ENCODE data around the gene HRH3.
A peak's percentile ranks its signal among the peaks of the same experiment; 100 is the strongest.

HRH3 gene

GRCh38 chr20:62224113-62224855 lies 4.2 kb upstream of the HRH3 start:
- Histone ChIP-seq H3K9me3 (ENCODE audit: low read length) (no peaks in the 10 kb centered on the region), H3K4me3 (ENCODE audit: low read length) (no peak overlapping the region), H3K4me1 (ENCODE audit: insufficient read depth, low read length) (peaks cover 18% of the 10 kb centered on the region), H3K36me3 (ENCODE audit: insufficient read depth, low read length) (no peaks in the 10 kb centered on the region), H3K27me3 (ENCODE audit: insufficient read depth, low read length) (peaks cover 55% of the 10 kb centered on the region), H2AFZ (ENCODE audit: low read depth, low read length) (no peak overlapping the region)

- H3K4me1 ChIP-seq (ENCODE audit: insufficient read depth, low read length) = peaks cover 23% of the 10 kb centered on the region
- no peaks in the 10 kb centered on the region for H3K36me3 ChIP-seq (ENCODE audit: insufficient read depth, low read length)
- no peaks in the 10 kb centered on the region for H3K9me3 ChIP-seq (ENCODE audit: low read length)
- H3K4me3 ChIP-seq (ENCODE audit: low read length) = no peak overlapping the region
- H2AFZ ChIP-seq (ENCODE audit: low read depth, low read length) = no peak overlapping the region
- H3K27me3 ChIP-seq (ENCODE audit: insufficient read depth, low read length) = peaks cover 57% of the 10 kb centered on the region
Observed at GRCh38 chr20:62223571-62223970, 3.5 kb upstream of the HRH3 start.

- Histone ChIP-seq H2AFZ (ENCODE audit: low read depth, low read length) (no peak overlapping the region), H3K27me3 (ENCODE audit: insufficient read depth, low read length) (peaks cover 62% of the 10 kb centered on the region), H3K4me3 (ENCODE audit: low read length) (no peak overlapping the region), H3K9me3 (ENCODE audit: low read length) (no peaks in the 10 kb centered on the region), H3K4me1 (ENCODE audit: insufficient read depth, low read length) (peaks cover 26% of the 10 kb centered on the region), H3K36me3 (ENCODE audit: insufficient read depth, low read length) (no peaks in the 10 kb centered on the region)
Observed at GRCh38 chr20:62222972-62223371, 2.9 kb upstream of the HRH3 start.

GRCh38 chr20:62222266-62222850 lies 2.3 kb upstream of the HRH3 start:
- peaks cover 62% of the 10 kb centered on the region for H3K27me3 ChIP-seq (ENCODE audit: insufficient read depth, low read length)
- no peak overlapping the region for H2AFZ ChIP-seq (ENCODE audit: low read depth, low read length)
- no peaks in the 10 kb centered on the region for H3K9me3 ChIP-seq (ENCODE audit: low read length)
- no peaks in the 10 kb centered on the region for H3K36me3 ChIP-seq (ENCODE audit: insufficient read depth, low read length)
- H3K4me3 ChIP-seq (ENCODE audit: low read length) = no peak overlapping the region
- peaks cover 26% of the 10 kb centered on the region for H3K4me1 ChIP-seq (ENCODE audit: insufficient read depth, low read length)

- Histone ChIP-seq H3K27me3 (ENCODE audit: insufficient read depth, low read length) (peaks cover 56% of the 10 kb centered on the region), H3K4me1 (ENCODE audit: insufficient read depth, low read length) (peaks cover 26% of the 10 kb centered on the region), H2AFZ (ENCODE audit: low read depth, low read length) (no peak overlapping the region), H3K9me3 (ENCODE audit: low read length) (no peaks in the 10 kb centered on the region), H3K4me3 (ENCODE audit: low read length) (peak overlapping the region; percentile 23), H3K36me3 (ENCODE audit: insufficient read depth, low read length) (no peaks in the 10 kb centered on the region)
Observed at GRCh38 chr20:62220666-62221568, 839 bp upstream of the HRH3 start.

- H3K27me3 ChIP-seq (ENCODE audit: insufficient read depth, low read length) = peaks cover 43% of the 10 kb centered on the region
- peak overlapping the region; percentile 58 for H2AFZ ChIP-seq (ENCODE audit: low read depth, low read length)
- H3K4me1 ChIP-seq (ENCODE audit: insufficient read depth, low read length) = peaks cover 26% of the 10 kb centered on the region
- H3K36me3 ChIP-seq (ENCODE audit: insufficient read depth, low read length) = no peaks in the 10 kb centered on the region
- no peaks in the 10 kb centered on the region for H3K9me3 ChIP-seq (ENCODE audit: low read length)
- H3K4me3 ChIP-seq (ENCODE audit: low read length) = peak overlapping the region; percentile 56
Observed at GRCh38 chr20:62219101-62219991, 732 bp downstream of the HRH3 start.

- Histone ChIP-seq H3K4me3 (ENCODE audit: low read length) (no peak overlapping the region), H3K27me3 (ENCODE audit: insufficient read depth, low read length) (peaks cover 32% of the 10 kb centered on the region), H3K36me3 (ENCODE audit: insufficient read depth, low read length) (no peaks in the 10 kb centered on the region), H3K9me3 (ENCODE audit: low read length) (no peaks in the 10 kb centered on the region), H3K4me1 (ENCODE audit: insufficient read depth, low read length) (peaks cover 26% of the 10 kb centered on the region), H2AFZ (ENCODE audit: low read depth, low read length) (no peak overlapping the region)
Observed at GRCh38 chr20:62217913-62218773, 1.9 kb downstream of the HRH3 start.

- Histone ChIP-seq H3K9me3 (ENCODE audit: low read length) (no peaks in the 10 kb centered on the region), H3K36me3 (ENCODE audit: insufficient read depth, low read length) (no peaks in the 10 kb centered on the region), H3K4me3 (ENCODE audit: low read length) (no peak overlapping the region), H2AFZ (ENCODE audit: low read depth, low read length) (no peak overlapping the region), H3K4me1 (ENCODE audit: insufficient read depth, low read length) (peaks cover 34% of the 10 kb centered on the region), H3K27me3 (ENCODE audit: insufficient read depth, low read length) (peaks cover 20% of the 10 kb centered on the region)
Observed at GRCh38 chr20:62216636-62217566, 3.2 kb downstream of the HRH3 start.

- Histone ChIP-seq H3K9me3 (ENCODE audit: low read length) (no peaks in the 10 kb centered on the region), H3K4me3 (ENCODE audit: low read length) (no peak overlapping the region), H2AFZ (ENCODE audit: low read depth, low read length) (no peak overlapping the region), H3K27me3 (ENCODE audit: insufficient read depth, low read length) (peaks cover 12% of the 10 kb centered on the region), H3K36me3 (ENCODE audit: insufficient read depth, low read length) (no peaks in the 10 kb centered on the region), H3K4me1 (ENCODE audit: insufficient read depth, low read length) (peaks cover 30% of the 10 kb centered on the region)
Observed at GRCh38 chr20:62215991-62216635, 4.0 kb downstream of the HRH3 start.

GRCh38 chr20:62215020-62215990 lies 4.8 kb downstream of the HRH3 start:
- H3K36me3 ChIP-seq (ENCODE audit: insufficient read depth, low read length) = no peaks in the 10 kb centered on the region
- peaks cover 22% of the 10 kb centered on the region for H3K4me1 ChIP-seq (ENCODE audit: insufficient read depth, low read length)
- no peaks in the 10 kb centered on the region for H3K9me3 ChIP-seq (ENCODE audit: low read length)
- H2AFZ ChIP-seq (ENCODE audit: low read depth, low read length) = no peak overlapping the region
- no peak overlapping the region for H3K4me3 ChIP-seq (ENCODE audit: low read length)
- peaks cover 8% of the 10 kb centered on the region for H3K27me3 ChIP-seq (ENCODE audit: insufficient read depth, low read length)
